PC-9 (cell line): Measurements from ENCODE around the gene GMDS. TPM values are rescaled to one million over a fixed set of nuclear protein-coding genes. Genes with fewer than 3 reads are reported as not detected.

Experiments used
- BruUV-seq: library from RNA; stranded (reverse); fragments of 400-500 nt; replicated peaks from 2 replicates; lab custom pipeline; 2021; lab: Mats Ljungman, UMichigan
- CTCF ChIA-PET: fragments of 300-600 bp; sonication (Branson Sonifier 250); formaldehyde crosslinking; loops from one replicate; lab custom pipeline; 2022; ENCODE audit warnings: antibody characterized with exemption; lab: Charles Lee
- POLR2A ChIA-PET: fragments of 300-600 bp; sonication (Branson Sonifier 250); formaldehyde crosslinking; loops from one replicate; lab custom pipeline; 2022; ENCODE audit warnings: antibody characterized with exemption; ENCODE audit not compliant: unreplicated experiment; lab: Charles Lee
- DNase-seq, 2 experiments: peaks; one replicate each; pipeline versions ENCODE4 v3.0.0 to v3.0.0-alpha.2; 2015 to 2022; ENCODE audit warnings: mixed read lengths in 1 of 2
- H2AFZ ChIP-seq: fragments of 200-600 bp; sonication (generic); 2 replicates; pipeline ENCODE4 v1.8.1; 2017; ENCODE audit warnings: antibody characterized with exemption
- H3F3A ChIP-seq: fragments of 200-600 bp; sonication (generic); 2 replicates; pipeline ENCODE4 v1.8.1; 2017; ENCODE audit warnings: antibody characterized with exemption, mild to moderate bottlenecking, low read depth; ENCODE audit not compliant: insufficient read depth
- H3K27ac ChIP-seq: fragments of 200-600 bp; sonication (generic); 2 replicates; pipeline ENCODE4 v1.6.1; 2016; ENCODE audit warnings: mixed run types
- H3K27me3 ChIP-seq: fragments of 200-600 bp; sonication (generic); 2 replicates; pipeline ENCODE4 v1.6.1; 2016; ENCODE audit warnings: low read depth, mixed run types; ENCODE audit not compliant: insufficient read depth
- H3K36me3 ChIP-seq: fragments of 200-600 bp; sonication (generic); 2 replicates; pipeline ENCODE4 v1.6.1; 2016; ENCODE audit warnings: low read depth, mixed run types
- H3K4me1 ChIP-seq: fragments of 200-600 bp; sonication (generic); replicated peaks from 2 replicates; pipeline ENCODE4 v1.6.1; 2016; ENCODE audit warnings: mixed run types; ENCODE audit not compliant: insufficient read depth
- H3K4me2 ChIP-seq: fragments of 200-600 bp; sonication (generic); 2 replicates; pipeline ENCODE4 v1.6.1; 2017; ENCODE audit warnings: mixed run types
- H3K4me3 ChIP-seq: fragments of 200-600 bp; sonication (generic); 2 replicates; pipeline ENCODE4 v1.6.1; 2016; ENCODE audit warnings: mixed run types
- H3K79me2 ChIP-seq: fragments of 200-600 bp; sonication (generic); 2 replicates; pipeline ENCODE4 v1.6.1; 2017; ENCODE audit warnings: low read depth, mixed run types
- H3K9me2 ChIP-seq: fragments of 200-600 bp; sonication (generic); 2 replicates; pipeline ENCODE4 v1.8.1; 2017; ENCODE audit warnings: mild to moderate bottlenecking; ENCODE audit not compliant: insufficient read depth
- H3K9me3 ChIP-seq: fragments of 200-600 bp; sonication (generic); 2 replicates; pipeline ENCODE4 v1.8.1; 2016; ENCODE audit warnings: low read depth; ENCODE audit not compliant: insufficient read depth
- H4K20me1 ChIP-seq: fragments of 200-600 bp; sonication (generic); 2 replicates; pipeline ENCODE4 v1.8.1; 2017; ENCODE audit not compliant: insufficient read depth
- EZH2 ChIP-seq: fragments of 200-600 bp; sonication (generic); IDR thresholded peaks from 2 replicates; pipeline ENCODE4 v1.8.0; 2017; ENCODE audit warnings: antibody characterized with exemption, low read depth
- intact Hi-C: fragments of 100-400 bp; cut with micrococcal nuclease; formaldehyde crosslinking; loops from one replicate; pipeline ENCODE4 v1.10.0; 2022; ENCODE audit not compliant: unreplicated experiment
- total RNA-seq: library from RNA; stranded (reverse); gene quantifications from 2 replicates; pipeline ENCODE4 v1.2.3, GENCODE V29; 2021
- TF ChIP-seq, protein P1 (sequence below): fragments of 200-600 bp; sonication (generic); conservative IDR thresholded peaks from 2 replicates; pipeline ENCODE4 v1.6.1; 2017; ENCODE audit warnings: mixed run types, antibody characterized with exemption, mild to moderate bottlenecking, moderate library complexity

Gene GMDS
- total RNA-seq, 1 experiment from 2014 or later: 30.1 TPM

DNA sequence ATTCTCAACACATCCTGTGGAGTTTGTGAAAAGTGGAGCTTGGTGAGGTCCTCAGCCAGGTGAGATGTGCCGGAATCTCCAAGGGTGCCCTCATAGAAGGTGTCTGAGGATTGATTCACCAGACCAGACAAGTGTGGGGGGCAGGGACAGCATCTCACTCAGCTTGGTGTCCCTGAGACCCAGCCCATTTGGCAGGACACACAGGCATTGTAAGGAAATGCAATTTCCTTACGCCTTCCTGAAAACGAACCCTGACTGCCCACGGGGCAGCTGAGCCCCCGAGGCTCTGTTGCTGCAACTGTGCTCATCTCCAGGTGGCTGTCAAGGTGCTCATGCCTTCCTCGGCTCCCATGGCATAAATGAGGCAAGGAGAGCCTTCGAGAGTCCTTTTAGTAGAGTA is 602.3 kb downstream of the GMDS start:
- no peaks in the 10 kb centered on the region for H3K79me2 ChIP-seq
- ChIA-PET POLR2A (no interaction called here), CTCF (no interaction called here)
- intact Hi-C loops: no loop called here
- TF ChIP-seq, protein P1, sequence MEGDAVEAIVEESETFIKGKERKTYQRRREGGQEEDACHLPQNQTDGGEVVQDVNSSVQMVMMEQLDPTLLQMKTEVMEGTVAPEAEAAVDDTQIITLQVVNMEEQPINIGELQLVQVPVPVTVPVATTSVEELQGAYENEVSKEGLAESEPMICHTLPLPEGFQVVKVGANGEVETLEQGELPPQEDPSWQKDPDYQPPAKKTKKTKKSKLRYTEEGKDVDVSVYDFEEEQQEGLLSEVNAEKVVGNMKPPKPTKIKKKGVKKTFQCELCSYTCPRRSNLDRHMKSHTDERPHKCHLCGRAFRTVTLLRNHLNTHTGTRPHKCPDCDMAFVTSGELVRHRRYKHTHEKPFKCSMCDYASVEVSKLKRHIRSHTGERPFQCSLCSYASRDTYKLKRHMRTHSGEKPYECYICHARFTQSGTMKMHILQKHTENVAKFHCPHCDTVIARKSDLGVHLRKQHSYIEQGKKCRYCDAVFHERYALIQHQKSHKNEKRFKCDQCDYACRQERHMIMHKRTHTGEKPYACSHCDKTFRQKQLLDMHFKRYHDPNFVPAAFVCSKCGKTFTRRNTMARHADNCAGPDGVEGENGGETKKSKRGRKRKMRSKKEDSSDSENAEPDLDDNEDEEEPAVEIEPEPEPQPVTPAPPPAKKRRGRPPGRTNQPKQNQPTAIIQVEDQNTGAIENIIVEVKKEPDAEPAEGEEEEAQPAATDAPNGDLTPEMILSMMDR: no peak
- no peak for TF ChIP-seq EZH2
- H3K9me2 ChIP-seq: no peaks in the 10 kb centered on the region
- peaks cover 28% of the 10 kb centered on the region for H3K4me1 ChIP-seq
- DNase-seq: no peak
- no peak overlapping the region for H3K4me3 ChIP-seq
- no peaks in the 10 kb centered on the region for H3K36me3 ChIP-seq
- H2AFZ ChIP-seq: no peak overlapping the region
- H4K20me1 ChIP-seq: no peaks in the 10 kb centered on the region
- BruUV-seq: no TSS peak
- H3F3A ChIP-seq: 0 out of 2 replicates have a peak, but pooled peaks cover under 1% of the 10 kb centered on the region
- H3K27me3 ChIP-seq: no peaks in the 10 kb centered on the region
- no peak overlapping the region for H3K4me2 ChIP-seq
- no peak overlapping the region for H3K27ac ChIP-seq
- H3K9me3 ChIP-seq: no peaks in the 10 kb centered on the region

DNA sequence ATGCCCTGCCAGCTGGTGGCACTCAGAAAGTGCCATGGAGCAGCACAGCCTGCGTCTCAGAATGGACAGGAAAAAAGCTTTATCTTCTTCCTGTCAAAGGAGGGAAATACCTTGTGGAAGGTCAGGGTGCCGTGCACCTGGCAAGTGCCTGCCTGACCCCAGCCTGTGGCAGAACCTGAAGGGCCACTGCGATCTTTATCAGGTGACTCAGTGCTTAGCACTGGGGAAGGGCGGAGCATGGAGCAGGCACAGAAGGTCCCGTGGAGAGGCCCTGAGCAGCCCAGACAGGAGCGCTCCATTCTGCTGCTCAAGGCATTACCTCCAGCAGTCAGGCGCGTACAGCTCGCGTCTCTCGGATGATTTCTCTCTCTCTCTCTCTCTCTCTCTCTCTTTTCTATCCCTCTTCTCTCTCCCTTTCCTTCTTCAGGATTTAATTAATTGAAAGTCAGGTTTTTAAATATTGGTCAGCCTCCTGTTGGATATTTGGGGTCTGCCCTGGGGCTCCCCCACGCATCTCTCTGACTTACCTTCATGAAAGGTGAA is 604.0 kb downstream of the GMDS start:
- no peak overlapping the region for H2AFZ ChIP-seq
- no peaks in the 10 kb centered on the region for H4K20me1 ChIP-seq
- H3F3A ChIP-seq: peaks cover 18% of the 10 kb centered on the region; the same call in 1 of the 2 replicates
- H3K9me3 ChIP-seq: no peaks in the 10 kb centered on the region
- peak overlapping the region; percentile 33; the same call in 1 of the 2 replicates for H3K4me3 ChIP-seq
- H3K9me2 ChIP-seq: no peaks in the 10 kb centered on the region
- no peaks in the 10 kb centered on the region for H3K79me2 ChIP-seq
- ChIA-PET CTCF (no interaction called here), POLR2A (interaction anchor here (0.6 kb wide), 2 partner anchors 30 to 954 kb away, joined by 3 to 5 read pairs; no protein-coding TSS in a partner anchor)
- BruUV-seq: no TSS peak
- H3K27ac ChIP-seq: peak overlapping the region; percentile 62
- no peaks in the 10 kb centered on the region for H3K36me3 ChIP-seq
- no peaks in the 10 kb centered on the region for H3K27me3 ChIP-seq
- peak; percentile 94 for DNase-seq
- H3K4me1 ChIP-seq: peaks cover 45% of the 10 kb centered on the region
- TF ChIP-seq EZH2: no peak
- TF ChIP-seq, protein P1: no peak
- intact Hi-C loops: loop anchor here (1.0 to 2.0 kb wide), 3 partner anchors 29 to 275 kb away; no protein-coding TSS in a partner anchor
- peak overlapping the region; percentile 74 for H3K4me2 ChIP-seq

DNA sequence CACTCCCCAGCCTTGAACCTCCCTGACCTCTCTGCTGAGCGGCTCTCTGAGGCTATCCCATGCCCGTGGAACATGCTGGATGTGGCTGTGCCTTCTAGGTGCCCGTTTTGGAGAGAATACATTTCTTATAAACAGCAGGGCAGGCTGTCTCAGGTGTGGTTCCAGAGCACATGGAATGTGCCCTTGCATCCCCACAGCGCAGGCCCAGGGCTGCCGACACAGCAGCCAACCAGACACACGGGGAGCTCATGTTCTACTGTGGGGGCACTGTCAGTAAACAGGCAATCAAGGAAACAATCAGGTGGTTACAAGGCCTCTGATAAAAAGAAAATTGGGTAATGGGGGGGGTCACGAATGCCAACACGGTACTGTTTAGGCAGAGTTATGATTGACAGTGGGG is 604.9 kb downstream of the GMDS start:
- Histone ChIP-seq H3K27ac (no peak overlapping the region), H3K4me3 (no peak overlapping the region), H3K9me2 (no peaks in the 10 kb centered on the region), H3F3A (peaks cover 19% of the 10 kb centered on the region; the same call in 1 of the 2 replicates), H4K20me1 (no peaks in the 10 kb centered on the region), H2AFZ (no peak overlapping the region), H3K4me1 (peaks cover 54% of the 10 kb centered on the region), H3K9me3 (no peaks in the 10 kb centered on the region), H3K4me2 (no peak overlapping the region), H3K36me3 (no peaks in the 10 kb centered on the region), H3K79me2 (no peaks in the 10 kb centered on the region), H3K27me3 (no peaks in the 10 kb centered on the region)
- CTCF ChIA-PET: no interaction called here
- no peak for TF ChIP-seq EZH2
- TF ChIP-seq, protein P1: no peak
- no peak for DNase-seq
- no TSS peak for BruUV-seq
- intact Hi-C loops: loop anchor here (2.0 kb wide), 1 partner anchor 276 kb away; no protein-coding TSS in a partner anchor
- POLR2A ChIA-PET: no interaction called here
